Prostate gland (tissue), 2 donors: Measurements from ENCODE around the gene ARRB1.

Experiments used
- CTCF ChIP-seq, 4 experiments: fragments of 200-600 bp in 2 of 4; fragments of 450-650 bp in 2 of 4; sonication (generic) in 2 of 4; IDR thresholded peaks; 1 replicate in 3 of 4; 2 replicates in 1 of 4; pipeline ENCODE4 v1.5.1; 2016 to 2019; ENCODE audit warnings: antibody characterized with exemption in 4 of 4, mild to moderate bottlenecking in 2 of 4, moderate library complexity in 2 of 4
- POLR2A ChIP-seq: fragments of 450-650 bp; IDR thresholded peaks from one replicate; pipeline ENCODE4 v1.6.1; 2016; ENCODE audit warnings: antibody characterized with exemption, mild to moderate bottlenecking

- TF ChIP-seq CTCF (IDR thresholded peaks at IDR 0.05) (no peak), POLR2A (no peak)
Measured at GRCh38 chr11:75265851-75266531, 85.5 kb downstream of the ARRB1 start.
